Stimulated activated CD4-positive, alpha-beta T cell treated with anti-CD3 and anti-CD28 coated beads, TNF-alpha, amount 100 ng/mL, for 1 hour (primary cell): ENCODE results near the gene NPIPB6.

Experiments used
- DNase-seq, 3 donors: peaks; one replicate each; pipeline ENCODE4 v3.0.0-alpha.2; 2020; ENCODE audit warnings: low read depth in 3 of 3, low spot score in 1 of 3

NPIPB6 gene

DNA sequence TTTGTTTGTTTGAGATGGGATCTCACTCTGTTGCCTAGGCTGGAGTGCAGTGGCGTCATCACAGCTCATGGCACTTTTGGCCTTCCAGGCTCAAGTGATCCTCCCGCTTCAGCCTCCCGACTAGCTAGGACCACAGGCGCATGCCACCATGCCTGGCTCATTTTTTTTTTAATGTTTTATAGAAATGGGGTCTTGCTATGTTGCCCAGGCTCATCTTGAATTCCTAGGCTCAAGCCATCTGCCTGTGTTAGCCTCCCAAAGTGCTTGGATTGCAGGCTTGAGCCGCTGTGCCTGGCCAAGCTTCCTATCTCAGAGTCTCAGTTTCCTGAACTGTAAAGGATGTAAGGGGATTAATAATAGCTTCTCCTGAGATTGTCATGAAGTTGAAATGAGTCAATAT, 63.0 kb downstream of the NPIPB6 start:
- DNase-seq, result no peak

- DNase-seq, result no peak
Observed at GRCh38 chr16:28298511-28298878, 64.8 kb downstream of the NPIPB6 start.

DNA sequence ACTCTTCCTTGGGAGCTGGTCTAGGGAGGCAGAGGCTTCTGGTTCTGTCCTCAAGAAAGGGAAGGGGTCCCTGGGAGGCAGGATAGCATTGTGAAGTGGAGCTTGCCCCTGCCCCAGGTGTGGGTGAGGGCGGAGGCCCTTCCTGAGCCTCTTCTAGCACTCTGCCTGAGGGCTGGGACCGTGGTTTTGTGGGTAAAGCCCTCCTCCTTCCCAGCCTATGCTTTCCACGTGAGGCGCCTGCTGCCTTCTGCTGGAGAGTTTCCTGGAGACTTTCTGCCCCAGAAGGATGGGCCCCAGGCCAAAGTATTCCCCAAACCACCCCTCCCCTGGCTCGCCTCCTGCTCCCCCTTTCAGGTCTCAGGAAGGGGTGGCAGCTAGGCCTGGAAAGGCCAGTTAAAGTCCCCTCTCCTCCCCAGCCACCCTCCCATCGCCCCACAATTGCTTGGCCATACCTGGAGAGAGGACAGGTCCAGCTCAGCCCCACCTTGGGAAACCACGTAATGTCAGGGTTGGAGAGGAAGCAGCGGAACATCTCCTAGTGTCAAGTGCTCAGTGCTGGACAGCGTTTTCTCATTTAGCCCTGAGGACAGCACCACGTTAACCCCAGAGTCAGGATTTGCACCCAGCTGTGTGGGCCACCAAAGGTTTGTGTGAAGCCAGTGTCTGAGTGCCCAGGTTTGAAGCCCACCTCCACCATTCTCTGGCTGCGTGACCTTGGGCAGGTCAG, 65.4 kb downstream of the NPIPB6 start:
- no peak for DNase-seq

DNA sequence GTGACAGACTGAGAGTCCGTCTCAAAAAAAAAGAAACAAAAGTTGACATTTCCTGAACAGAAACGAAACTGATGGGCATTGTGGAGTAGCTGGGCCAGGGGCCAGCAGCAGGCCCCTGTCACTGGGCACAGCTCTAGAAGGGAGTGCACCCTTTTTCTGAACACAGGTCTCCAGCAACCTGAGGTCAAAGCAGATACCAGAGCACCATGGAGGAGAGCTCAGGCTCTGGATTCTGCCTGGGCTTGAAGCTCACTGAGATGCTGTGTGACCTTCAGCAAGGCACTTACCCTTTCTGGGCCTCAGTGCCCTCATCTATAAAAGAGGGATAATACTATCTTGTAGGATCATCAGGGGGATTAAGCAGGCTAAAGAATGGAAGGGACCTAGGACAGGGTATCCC, 66.0 kb downstream of the NPIPB6 start:
- DNase-seq, result no peak

GRCh38 chr16:28295276-28295675, 68.0 kb downstream of the NPIPB6 start:
- DNase-seq, result no peak

- DNase-seq, result no peak
Observed at GRCh38 chr16:28294201-28294600, 69.1 kb downstream of the NPIPB6 start.

GRCh38 chr16:28293601-28293960, 69.7 kb downstream of the NPIPB6 start:
- DNase-seq, result no peak

GRCh38 chr16:28292731-28293600, 70.3 kb downstream of the NPIPB6 start:
- no peak for DNase-seq
